SK-N-SH treated with all-trans-retinoic acid at 6 μM for 48 hours (cell line): ENCODE measurements around the gene EBF4.

ENCODE experiments used
- ARNTL ChIP-seq: fragments of 450-650 bp; formaldehyde crosslinking; IDR thresholded peaks from 2 replicates; pipeline ENCODE4 v1.5.0; 2020; ENCODE audit warnings: low read depth, mild to moderate bottlenecking, moderate library complexity, borderline replicate concordance
- BACH2 ChIP-seq: fragments of 250-450 bp; sonication (Bioruptor Pico); IDR thresholded peaks from 2 replicates; pipeline ENCODE4 v1.9.0; 2021; ENCODE audit warnings: mild to moderate bottlenecking, borderline replicate concordance
- CSDC2 ChIP-seq: fragments of 250-450 bp; sonication (Bioruptor Pico); IDR thresholded peaks from 2 replicates; pipeline ENCODE4 v1.5.0; 2020; ENCODE audit warnings: mild to moderate bottlenecking, moderate library complexity
- ESRRG ChIP-seq: fragments of 250-450 bp; sonication (Bioruptor Pico); IDR thresholded peaks from 2 replicates; pipeline ENCODE4 v1.6.1; 2021; ENCODE audit warnings: mild to moderate bottlenecking
- ISL1 ChIP-seq: fragments of 250-450 bp; sonication (Bioruptor Pico); IDR thresholded peaks from 2 replicates; pipeline ENCODE4 v2.1.2; 2022; ENCODE audit warnings: mild to moderate bottlenecking, moderate library complexity
- PATZ1 ChIP-seq: fragments of 250-450 bp; sonication (Bioruptor Pico); IDR thresholded peaks from 2 replicates; pipeline ENCODE4 v1.8.0; 2020; ENCODE audit warnings: mild to moderate bottlenecking, moderate library complexity, borderline replicate concordance
- RARB ChIP-seq: fragments of 250-450 bp; sonication (Bioruptor Pico); IDR thresholded peaks from 2 replicates; pipeline ENCODE4 v1.8.0; 2021; ENCODE audit warnings: mild to moderate bottlenecking, moderate library complexity
- SNAI2 ChIP-seq: fragments of 250-450 bp; sonication (Bioruptor Pico); IDR thresholded peaks from 2 replicates; pipeline ENCODE4 v1.5.0; 2020; ENCODE audit warnings: mild to moderate bottlenecking, moderate library complexity
- TOX ChIP-seq: fragments of 250-450 bp; sonication (Bioruptor Pico); IDR thresholded peaks from 2 replicates; pipeline ENCODE4 v1.8.0; 2021; ENCODE audit warnings: mild to moderate bottlenecking, moderate library complexity, borderline replicate concordance
- ZC3H10 ChIP-seq: fragments of 250-450 bp; sonication (Bioruptor Pico); IDR thresholded peaks from 2 replicates; pipeline ENCODE4 v1.5.1; 2021; ENCODE audit warnings: mild to moderate bottlenecking, moderate library complexity
- ZFP3 ChIP-seq: fragments of 250-450 bp; sonication (Bioruptor Pico); IDR thresholded peaks from 2 replicates; pipeline ENCODE4 v1.5.0; 2020; ENCODE audit warnings: mild to moderate bottlenecking, moderate library complexity
- TF ChIP-seq, protein P1 (sequence below): fragments of 250-450 bp; sonication (Bioruptor Pico); IDR thresholded peaks from 2 replicates; pipeline ENCODE4 v1.5.1; 2020; ENCODE audit warnings: low read depth, mild to moderate bottlenecking, moderate library complexity

DNA sequence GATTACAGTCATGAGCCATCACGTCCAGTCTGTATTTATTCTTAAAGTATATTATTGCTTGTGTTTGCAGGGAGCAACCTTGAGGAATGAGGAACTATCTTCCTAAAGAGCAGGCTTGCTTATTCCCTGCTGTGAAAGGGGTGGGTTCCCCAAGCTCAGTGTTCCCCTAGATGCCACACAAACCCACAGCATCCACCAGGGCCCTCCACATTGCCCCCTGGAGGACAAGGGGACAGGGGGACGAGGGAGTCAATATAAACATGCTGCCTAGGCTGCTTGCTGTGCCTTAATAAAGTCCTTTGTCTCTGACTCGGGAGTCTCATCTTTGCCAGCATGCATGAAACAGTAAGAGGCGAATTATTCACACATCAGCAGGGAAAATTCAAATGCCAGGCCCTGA is 20.6 kb upstream of the EBF4 start:
- TF ChIP-seq BACH2 (CRISPR knock-in tag), result no peak
- TF ChIP-seq ARNTL (CRISPR knock-in tag), result no peak
- no peak for TF ChIP-seq ZFP3
- TF ChIP-seq CSDC2 (CRISPR knock-in tag), result no peak
- no peak for TF ChIP-seq PATZ1 (CRISPR knock-in tag)
- no peak for TF ChIP-seq ISL1 (CRISPR knock-in tag)
- TF ChIP-seq ZC3H10 (CRISPR knock-in tag), result no peak
- TF ChIP-seq TOX (CRISPR knock-in tag), result no peak
- TF ChIP-seq RARB (CRISPR knock-in tag), result no peak
- TF ChIP-seq, protein P1, sequence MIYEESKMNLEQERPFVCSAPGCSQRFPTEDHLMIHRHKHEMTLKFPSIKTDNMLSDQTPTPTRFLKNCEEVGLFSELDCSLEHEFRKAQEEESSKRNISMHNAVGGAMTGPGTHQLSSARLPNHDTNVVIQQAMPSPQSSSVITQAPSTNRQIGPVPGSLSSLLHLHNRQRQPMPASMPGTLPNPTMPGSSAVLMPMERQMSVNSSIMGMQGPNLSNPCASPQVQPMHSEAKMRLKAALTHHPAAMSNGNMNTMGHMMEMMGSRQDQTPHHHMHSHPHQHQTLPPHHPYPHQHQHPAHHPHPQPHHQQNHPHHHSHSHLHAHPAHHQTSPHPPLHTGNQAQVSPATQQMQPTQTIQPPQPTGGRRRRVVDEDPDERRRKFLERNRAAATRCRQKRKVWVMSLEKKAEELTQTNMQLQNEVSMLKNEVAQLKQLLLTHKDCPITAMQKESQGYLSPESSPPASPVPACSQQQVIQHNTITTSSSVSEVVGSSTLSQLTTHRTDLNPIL, result no peak
- no peak for TF ChIP-seq SNAI2
- no peak for TF ChIP-seq ESRRG
